Measurements from ENCODE around the gene MAPT.
"Not testable (repeated sequence)": the region's sequence is repeated elsewhere in the genome, so short reads cannot be mapped to it uniquely, and the experiment has no call there.

MAPT gene

DNA sequence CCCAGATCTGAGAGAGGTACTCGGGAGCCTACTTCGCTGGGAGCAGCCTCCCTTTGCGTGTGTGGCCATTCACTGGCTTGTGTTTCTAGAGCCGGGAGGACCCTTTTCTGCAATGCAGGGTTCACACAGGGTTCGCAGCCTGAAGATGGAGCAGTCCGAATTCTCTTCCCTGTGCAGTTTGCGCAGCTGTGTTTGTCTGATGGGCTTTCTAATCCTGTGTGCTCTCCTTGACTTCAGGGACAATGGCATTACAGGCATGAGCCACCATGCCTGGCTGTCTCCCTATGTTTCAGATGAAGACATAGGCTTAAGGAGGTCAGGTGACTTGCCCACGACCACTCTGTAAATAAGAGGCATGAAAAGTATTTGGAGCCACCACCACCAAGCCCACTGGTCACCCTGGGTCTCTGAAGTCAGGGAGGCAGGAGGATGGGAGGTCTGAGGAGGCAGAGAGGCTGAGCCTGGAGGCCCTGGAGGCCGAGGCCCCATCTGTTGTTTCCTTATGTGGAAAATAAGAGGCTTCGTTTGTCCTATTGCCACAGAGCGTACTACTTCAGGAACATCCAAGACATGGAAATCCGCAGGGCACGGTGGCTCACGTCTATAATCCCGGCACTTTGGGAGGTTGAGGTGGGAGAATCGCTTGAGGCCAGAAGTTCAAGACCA is 99.7 kb downstream of the MAPT start:
- no peak for DNase-seq (ENCODE audit: low spot score)

DNA sequence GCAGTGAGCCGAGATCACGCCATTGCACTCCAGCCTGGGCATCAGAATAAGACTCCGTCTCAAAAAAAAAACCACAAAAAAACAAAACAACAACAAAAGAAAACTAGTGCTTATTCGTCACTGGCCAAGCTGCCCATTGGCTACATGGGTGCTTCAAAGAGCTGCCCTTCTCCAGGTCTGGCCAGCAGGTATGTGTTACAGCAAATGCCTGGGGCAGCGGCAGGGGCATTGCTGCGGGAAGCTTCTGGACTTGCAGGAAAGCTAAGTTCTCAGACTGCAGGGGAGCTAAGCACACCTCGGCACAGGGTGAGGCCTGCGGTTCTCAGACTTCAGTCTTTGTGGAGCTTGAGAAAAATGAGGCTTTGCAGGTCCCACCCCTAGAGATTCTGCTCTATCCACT is 100.6 kb downstream of the MAPT start:
- DNase-seq (ENCODE audit: low spot score), result no peak

DNA sequence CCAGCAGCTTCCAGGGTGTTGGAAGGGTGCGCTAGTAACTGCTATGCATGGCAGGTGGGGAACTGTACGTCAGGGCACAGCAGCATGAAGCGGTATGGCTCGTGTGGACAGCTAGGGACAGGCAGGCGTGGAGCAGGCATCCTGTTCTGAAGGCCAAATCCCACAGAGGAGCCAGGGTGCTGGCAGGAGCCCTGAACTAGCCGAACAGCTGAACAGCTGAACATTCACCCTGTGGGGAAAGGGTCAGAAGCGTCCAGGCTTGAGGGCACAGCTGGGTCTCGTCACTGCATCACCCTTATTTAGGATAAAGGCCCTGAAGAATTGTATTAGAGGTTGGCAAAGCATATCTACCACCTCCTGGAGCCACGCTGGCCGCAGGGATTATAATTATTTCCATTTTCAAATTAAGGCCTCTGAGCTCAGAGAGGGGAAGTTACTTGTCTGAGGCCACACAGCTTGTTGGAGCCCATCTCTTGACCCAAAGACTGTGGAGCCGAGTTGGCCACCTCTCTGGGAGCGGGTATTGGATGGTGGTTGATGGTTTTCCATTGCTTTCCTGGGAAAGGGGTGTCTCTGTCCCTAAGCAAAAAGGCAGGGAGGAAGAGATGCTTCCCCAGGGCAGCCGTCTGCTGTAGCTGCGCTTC is 101.4 kb downstream of the MAPT start:
- no peak for DNase-seq (ENCODE audit: low spot score)

DNA sequence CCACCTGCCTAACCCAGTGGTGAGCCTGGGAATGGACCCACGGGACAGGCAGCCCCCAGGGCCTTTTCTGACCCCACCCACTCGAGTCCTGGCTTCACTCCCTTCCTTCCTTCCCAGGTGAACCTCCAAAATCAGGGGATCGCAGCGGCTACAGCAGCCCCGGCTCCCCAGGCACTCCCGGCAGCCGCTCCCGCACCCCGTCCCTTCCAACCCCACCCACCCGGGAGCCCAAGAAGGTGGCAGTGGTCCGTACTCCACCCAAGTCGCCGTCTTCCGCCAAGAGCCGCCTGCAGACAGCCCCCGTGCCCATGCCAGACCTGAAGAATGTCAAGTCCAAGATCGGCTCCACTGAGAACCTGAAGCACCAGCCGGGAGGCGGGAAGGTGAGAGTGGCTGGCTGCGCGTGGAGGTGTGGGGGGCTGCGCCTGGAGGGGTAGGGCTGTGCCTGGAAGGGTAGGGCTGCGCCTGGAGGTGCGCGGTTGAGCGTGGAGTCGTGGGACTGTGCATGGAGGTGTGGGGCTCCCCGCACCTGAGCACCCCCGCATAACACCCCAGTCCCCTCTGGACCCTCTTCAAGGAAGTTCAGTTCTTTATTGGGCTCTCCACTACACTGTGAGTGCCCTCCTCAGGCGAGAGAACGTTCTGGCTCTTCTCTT is 102.1 kb downstream of the MAPT start:
- no peak for DNase-seq (ENCODE audit: low spot score)

DNA sequence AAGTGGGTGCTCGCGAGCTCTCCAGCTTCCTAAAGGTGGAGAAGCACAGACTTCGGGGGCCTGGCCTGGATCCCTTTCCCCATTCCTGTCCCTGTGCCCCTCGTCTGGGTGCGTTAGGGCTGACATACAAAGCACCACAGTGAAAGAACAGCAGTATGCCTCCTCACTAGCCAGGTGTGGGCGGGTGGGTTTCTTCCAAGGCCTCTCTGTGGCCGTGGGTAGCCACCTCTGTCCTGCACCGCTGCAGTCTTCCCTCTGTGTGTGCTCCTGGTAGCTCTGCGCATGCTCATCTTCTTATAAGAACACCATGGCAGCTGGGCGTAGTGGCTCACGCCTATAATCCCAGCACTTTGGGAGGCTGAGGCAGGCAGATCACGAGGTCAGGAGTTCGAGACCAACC is 102.8 kb downstream of the MAPT start:
- no peak for DNase-seq (ENCODE audit: low spot score)

DNA sequence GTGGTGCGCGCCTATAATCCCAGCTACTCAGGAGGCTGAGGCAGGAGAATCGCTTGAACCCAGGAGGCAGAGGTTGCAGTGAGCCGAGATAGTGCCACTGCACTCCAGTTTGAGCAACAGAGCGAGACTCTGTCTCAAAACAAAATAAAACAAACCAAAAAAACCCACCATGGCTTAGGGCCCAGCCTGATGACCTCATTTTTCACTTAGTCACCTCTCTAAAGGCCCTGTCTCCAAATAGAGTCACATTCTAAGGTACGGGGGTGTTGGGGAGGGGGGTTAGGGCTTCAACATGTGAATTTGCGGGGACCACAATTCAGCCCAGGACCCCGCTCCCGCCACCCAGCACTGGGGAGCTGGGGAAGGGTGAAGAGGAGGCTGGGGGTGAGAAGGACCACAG is 103.3 kb downstream of the MAPT start:
- DNase-seq (ENCODE audit: low spot score), result no peak

DNA sequence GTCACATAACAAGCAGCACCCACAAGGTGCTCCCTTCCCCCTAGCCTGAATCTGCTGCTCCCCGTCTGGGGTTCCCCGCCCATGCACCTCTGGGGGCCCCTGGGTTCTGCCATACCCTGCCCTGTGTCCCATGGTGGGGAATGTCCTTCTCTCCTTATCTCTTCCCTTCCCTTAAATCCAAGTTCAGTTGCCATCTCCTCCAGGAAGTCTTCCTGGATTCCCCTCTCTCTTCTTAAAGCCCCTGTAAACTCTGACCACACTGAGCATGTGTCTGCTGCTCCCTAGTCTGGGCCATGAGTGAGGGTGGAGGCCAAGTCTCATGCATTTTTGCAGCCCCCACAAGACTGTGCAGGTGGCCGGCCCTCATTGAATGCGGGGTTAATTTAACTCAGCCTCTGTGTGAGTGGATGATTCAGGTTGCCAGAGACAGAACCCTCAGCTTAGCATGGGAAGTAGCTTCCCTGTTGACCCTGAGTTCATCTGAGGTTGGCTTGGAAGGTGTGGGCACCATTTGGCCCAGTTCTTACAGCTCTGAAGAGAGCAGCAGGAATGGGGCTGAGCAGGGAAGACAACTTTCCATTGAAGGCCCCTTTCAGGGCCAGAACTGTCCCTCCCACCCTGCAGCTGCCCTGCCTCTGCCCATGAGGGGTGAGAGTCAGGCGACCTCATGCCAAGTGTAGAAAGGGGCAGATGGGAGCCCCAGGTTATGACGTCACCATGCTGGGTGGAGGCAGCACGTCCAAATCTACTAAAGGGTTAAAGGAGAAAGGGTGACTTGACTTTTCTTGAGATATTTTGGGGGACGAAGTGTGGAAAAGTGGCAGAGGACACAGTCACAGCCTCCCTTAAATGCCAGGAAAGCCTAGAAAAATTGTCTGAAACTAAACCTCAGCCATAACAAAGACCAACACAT is 104.9 kb downstream of the MAPT start, which contains the start of gene STH:
Gene STH (plus strand): TSS at position 264 of the 913 bp plus-strand sequence. CDS start 30 bp downstream, at position 294.
- no peak for DNase-seq (ENCODE audit: low spot score)

DNA sequence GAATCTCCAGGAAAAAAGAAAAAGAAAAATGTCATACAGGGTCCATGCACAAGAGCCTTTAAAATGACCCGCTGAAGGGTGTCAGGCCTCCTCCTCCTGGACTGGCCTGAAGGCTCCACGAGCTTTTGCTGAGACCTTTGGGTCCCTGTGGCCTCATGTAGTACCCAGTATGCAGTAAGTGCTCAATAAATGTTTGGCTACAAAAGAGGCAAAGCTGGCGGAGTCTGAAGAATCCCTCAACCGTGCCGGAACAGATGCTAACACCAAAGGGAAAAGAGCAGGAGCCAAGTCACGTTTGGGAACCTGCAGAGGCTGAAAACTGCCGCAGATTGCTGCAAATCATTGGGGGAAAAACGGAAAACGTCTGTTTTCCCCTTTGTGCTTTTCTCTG is 105.5 kb downstream of the MAPT start:
- no peak for DNase-seq (ENCODE audit: low spot score)

DNA sequence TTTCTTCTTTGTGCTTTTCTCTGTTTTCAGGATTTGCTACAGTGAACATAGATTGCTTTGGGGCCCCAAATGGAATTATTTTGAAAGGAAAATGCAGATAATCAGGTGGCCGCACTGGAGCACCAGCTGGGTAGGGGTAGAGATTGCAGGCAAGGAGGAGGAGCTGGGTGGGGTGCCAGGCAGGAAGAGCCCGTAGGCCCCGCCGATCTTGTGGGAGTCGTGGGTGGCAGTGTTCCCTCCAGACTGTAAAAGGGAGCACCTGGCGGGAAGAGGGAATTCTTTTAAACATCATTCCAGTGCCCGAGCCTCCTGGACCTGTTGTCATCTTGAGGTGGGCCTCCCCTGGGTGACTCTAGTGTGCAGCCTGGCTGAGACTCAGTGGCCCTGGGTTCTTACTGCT is 105.9 kb downstream of the MAPT start:
- DNase-seq (ENCODE audit: low spot score), result no peak

DNA sequence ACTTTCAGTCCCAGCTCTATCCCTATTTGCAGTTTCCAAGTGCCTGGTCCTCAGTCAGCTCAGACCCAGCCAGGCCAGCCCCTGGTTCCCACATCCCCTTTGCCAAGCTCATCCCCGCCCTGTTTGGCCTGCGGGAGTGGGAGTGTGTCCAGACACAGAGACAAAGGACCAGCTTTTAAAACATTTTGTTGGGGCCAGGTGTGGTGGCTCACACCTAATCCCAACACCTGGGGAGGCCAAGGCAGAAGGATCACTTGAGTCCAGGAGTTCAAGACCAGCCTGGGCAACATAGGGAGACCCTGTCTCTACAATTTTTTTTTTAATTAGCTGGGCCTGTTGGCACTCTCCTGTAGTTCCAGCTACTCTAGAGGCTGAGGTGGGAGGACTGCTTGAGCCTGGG is 106.4 kb downstream of the MAPT start:
- no peak for DNase-seq (ENCODE audit: low spot score)

DNA sequence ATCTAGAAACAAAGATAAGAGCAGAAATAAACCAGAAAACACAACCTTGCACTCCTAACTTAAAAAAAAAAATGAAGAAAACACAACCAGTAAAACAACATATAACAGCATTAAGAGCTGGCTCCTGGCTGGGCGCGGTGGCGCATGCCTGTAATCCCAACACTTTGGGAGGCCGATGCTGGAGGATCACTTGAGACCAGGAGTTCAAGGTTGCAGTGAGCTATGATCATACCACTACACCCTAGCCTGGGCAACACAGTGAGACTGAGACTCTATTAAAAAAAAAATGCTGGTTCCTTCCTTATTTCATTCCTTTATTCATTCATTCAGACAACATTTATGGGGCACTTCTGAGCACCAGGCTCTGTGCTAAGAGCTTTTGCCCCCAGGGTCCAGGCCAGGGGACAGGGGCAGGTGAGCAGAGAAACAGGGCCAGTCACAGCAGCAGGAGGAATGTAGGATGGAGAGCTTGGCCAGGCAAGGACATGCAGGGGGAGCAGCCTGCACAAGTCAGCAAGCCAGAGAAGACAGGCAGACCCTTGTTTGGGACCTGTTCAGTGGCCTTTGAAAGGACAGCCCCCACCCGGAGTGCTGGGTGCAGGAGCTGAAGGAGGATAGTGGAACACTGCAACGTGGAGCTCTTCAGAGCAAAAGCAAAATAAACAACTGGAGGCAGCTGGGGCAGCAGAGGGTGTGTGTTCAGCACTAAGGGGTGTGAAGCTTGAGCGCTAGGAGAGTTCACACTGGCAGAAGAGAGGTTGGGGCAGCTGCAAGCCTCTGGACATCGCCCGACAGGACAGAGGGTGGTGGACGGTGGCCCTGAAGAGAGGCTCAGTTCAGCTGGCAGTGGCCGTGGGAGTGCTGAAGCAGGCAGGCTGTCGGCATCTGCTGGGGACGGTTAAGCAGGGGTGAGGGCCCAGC is 107.3 kb downstream of the MAPT start:
- no peak for DNase-seq (ENCODE audit: low spot score)

DNA sequence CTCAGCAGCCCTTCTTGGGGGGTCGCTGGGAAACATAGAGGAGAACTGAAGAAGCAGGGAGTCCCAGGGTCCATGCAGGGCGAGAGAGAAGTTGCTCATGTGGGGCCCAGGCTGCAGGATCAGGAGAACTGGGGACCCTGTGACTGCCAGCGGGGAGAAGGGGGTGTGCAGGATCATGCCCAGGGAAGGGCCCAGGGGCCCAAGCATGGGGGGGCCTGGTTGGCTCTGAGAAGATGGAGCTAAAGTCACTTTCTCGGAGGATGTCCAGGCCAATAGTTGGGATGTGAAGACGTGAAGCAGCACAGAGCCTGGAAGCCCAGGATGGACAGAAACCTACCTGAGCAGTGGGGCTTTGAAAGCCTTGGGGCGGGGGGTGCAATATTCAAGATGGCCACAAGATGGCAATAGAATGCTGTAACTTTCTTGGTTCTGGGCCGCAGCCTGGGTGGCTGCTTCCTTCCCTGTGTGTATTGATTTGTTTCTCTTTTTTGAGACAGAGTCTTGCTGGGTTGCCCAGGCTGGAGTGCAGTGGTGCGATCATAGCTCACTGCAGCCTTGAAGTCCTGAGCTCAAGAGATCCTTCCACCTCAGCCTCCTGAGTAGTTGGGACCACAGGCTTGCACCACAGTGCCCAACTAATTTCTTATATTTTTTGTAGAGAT is 108.1 kb downstream of the MAPT start:
- DNase-seq (ENCODE audit: low spot score), result peak; percentile 90

DNA sequence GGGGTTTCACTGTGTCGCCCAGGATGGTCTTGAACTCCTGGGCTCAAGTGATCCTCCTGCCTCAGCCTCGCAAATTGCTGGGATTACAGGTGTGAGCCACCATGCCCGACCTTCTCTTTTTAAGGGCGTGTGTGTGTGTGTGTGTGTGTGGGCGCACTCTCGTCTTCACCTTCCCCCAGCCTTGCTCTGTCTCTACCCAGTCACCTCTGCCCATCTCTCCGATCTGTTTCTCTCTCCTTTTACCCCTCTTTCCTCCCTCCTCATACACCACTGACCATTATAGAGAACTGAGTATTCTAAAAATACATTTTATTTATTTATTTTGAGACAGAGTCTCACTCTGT is 108.6 kb downstream of the MAPT start:
- DNase-seq (ENCODE audit: low spot score), result no peak

DNA sequence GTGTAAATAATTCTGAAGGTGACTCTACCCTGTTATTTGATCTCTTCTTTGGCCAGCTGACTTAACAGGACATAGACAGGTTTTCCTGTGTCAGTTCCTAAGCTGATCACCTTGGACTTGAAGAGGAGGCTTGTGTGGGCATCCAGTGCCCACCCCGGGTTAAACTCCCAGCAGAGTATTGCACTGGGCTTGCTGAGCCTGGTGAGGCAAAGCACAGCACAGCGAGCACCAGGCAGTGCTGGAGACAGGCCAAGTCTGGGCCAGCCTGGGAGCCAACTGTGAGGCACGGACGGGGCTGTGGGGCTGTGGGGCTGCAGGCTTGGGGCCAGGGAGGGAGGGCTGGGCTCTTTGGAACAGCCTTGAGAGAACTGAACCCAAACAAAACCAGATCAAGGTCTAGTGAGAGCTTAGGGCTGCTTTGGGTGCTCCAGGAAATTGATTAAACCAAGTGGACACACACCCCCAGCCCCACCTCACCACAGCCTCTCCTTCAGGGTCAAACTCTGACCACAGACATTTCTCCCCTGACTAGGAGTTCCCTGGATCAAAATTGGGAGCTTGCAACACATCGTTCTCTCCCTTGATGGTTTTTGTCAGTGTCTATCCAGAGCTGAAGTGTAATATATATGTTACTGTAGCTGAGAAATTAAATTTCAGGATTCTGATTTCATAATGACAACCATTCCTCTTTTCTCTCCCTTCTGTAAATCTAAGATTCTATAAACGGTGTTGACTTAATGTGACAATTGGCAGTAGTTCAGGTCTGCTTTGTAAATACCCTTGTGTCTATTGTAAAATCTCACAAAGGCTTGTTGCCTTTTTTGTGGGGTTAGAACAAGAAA is 109.8 kb downstream of the MAPT start:
- no peak for DNase-seq (ENCODE audit: low spot score)

DNA sequence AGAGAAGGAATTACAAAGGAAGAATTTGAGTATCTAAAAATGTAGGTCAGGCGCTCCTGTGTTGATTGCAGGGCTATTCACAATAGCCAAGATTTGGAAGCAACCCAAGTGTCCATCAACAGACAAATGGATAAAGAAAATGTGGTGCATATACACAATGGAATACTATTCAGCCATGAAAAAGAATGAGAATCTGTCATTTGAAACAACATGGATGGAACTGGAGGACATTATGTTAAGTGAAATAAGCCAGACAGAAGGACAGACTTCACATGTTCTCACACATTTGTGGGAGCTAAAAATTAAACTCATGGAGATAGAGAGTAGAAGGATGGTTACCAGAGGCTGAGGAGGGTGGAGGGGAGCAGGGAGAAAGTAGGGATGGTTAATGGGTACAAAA is 111.7 kb downstream of the MAPT start:
- DNase-seq (ENCODE audit: low spot score), result not testable (repeated sequence)

DNA sequence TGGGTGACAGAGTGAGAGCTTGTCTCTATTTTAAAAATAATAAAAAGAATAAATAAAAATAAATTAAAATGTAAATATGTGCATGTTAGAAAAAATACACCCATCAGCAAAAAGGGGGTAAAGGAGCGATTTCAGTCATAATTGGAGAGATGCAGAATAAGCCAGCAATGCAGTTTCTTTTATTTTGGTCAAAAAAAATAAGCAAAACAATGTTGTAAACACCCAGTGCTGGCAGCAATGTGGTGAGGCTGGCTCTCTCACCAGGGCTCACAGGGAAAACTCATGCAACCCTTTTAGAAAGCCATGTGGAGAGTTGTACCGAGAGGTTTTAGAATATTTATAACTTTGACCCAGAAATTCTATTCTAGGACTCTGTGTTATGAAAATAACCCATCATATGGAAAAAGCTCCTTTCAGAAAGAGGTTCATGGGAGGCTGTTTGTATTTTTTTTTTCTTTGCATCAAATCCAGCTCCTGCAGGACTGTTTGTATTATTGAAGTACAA is 113.2 kb downstream of the MAPT start:
- DNase-seq (ENCODE audit: low spot score), result no peak

DNA sequence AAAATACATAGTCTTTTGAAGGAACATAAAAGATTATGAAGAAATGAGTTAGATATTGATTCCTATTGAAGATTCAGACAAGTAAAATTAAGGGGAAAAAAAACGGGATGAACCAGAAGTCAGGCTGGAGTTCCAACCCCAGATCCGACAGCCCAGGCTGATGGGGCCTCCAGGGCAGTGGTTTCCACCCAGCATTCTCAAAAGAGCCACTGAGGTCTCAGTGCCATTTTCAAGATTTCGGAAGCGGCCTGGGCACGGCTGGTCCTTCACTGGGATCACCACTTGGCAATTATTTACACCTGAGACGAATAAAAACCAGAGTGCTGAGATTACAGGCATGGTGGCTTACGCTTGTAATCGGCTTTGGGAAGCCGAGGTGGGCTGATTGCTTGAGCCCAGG is 114.2 kb downstream of the MAPT start:
- DNase-seq (ENCODE audit: low spot score), result no peak

DNA sequence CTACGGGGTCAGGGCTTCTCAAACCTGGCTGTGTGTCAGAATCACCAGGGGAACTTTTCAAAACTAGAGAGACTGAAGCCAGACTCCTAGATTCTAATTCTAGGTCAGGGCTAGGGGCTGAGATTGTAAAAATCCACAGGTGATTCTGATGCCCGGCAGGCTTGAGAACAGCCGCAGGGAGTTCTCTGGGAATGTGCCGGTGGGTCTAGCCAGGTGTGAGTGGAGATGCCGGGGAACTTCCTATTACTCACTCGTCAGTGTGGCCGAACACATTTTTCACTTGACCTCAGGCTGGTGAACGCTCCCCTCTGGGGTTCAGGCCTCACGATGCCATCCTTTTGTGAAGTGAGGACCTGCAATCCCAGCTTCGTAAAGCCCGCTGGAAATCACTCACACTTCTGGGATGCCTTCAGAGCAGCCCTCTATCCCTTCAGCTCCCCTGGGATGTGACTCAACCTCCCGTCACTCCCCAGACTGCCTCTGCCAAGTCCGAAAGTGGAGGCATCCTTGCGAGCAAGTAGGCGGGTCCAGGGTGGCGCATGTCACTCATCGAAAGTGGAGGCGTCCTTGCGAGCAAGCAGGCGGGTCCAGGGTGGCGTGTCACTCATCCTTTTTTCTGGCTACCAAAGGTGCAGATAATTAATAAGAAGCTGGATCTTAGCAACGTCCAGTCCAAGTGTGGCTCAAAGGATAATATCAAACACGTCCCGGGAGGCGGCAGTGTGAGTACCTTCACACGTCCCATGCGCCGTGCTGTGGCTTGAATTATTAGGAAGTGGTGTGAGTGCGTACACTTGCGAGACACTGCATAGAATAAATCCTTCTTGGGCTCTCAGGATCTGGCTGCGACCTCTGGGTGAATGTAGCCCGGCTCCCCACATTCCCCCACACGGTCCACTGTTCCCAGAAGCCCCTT is 115.6 kb downstream of the MAPT start:
- no peak for DNase-seq (ENCODE audit: low spot score)

Data from ecto neural progenitor cell (in vitro differentiated cells).